ENCODE measurements around the gene USP5.
A peak's percentile ranks its signal among the peaks of the same experiment; 100 is the strongest.
"Not testable (repeated sequence)": the region's sequence is repeated elsewhere in the genome, so short reads cannot be mapped to it uniquely, and the experiment has no call there.

The USP5 gene

DNA sequence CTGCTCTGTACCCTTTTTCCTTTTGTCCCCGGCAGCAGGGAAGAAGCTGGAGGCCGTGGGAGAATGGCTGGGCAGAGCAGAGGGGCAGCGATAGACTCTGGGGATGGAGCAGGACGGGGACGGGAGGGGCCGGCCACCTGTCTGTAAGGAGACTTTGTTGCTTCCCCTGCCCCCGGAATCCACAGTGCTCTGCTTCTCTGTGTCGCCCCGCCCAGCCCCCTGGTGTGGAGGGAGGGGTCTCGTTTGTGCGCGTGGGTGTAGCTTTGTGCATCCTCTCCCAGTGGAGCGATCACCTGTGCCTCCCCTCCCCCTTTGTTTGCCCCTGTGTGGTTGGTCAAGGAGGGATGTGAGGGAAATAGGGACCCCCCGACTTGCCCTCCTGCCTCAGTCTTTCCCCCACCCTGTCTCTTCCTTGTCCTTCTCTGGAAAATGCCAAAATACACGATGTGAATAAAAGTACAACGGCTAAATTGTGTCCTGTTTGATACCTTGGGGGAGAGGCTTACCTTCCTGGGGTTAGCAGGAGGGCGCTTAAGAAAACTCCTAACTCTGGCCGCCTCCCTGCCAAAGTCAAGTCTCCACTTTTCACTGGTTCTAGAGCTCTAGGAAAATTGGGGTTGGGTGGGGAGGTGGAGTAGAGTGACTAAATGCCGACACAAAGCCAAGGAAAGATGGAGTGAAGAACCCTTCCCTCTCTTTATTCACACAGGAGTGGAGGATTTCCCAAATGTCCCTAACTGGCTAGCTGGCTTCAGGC, 14.4 kb downstream of the USP5 start:
- TF ChIP-seq, protein P1, sequence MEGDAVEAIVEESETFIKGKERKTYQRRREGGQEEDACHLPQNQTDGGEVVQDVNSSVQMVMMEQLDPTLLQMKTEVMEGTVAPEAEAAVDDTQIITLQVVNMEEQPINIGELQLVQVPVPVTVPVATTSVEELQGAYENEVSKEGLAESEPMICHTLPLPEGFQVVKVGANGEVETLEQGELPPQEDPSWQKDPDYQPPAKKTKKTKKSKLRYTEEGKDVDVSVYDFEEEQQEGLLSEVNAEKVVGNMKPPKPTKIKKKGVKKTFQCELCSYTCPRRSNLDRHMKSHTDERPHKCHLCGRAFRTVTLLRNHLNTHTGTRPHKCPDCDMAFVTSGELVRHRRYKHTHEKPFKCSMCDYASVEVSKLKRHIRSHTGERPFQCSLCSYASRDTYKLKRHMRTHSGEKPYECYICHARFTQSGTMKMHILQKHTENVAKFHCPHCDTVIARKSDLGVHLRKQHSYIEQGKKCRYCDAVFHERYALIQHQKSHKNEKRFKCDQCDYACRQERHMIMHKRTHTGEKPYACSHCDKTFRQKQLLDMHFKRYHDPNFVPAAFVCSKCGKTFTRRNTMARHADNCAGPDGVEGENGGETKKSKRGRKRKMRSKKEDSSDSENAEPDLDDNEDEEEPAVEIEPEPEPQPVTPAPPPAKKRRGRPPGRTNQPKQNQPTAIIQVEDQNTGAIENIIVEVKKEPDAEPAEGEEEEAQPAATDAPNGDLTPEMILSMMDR (IDR thresholded peaks at IDR 0.05; ENCODE audit: insufficient read depth, low read depth, low read length, missing control alignments) = no peak
- DNase-seq (ENCODE audit: low read depth) = no peak
- H3K4me3 ChIP-seq (ENCODE audit: low read depth, low read length) = no peak overlapping the region

DNA sequence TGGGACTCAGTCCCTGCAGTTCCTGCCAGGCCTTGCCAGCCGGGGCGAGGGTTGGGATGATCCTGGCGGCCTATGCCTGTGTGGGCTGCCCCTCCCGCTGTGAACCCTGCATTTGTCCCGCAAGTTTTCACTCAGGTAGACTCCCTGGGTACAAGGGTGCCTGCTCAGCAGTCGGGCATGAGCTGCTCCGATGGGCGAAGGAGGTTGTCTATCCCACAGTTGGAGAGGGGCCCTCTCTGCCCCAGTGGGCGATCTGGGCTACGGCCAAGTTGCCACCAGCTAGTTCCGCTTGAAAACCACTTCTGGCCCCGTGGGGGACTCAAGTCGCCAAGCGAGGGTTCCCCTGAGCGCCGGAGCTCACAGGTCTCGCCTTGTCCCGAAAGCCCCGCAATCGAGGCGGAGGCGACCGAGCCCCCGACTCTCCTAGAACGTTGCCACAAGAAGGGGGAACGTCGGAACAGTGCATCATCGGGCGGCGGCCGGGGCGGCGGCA, 15.0 kb downstream of the USP5 start:
- no peak for DNase-seq (ENCODE audit: low read depth)
- H3K4me3 ChIP-seq (ENCODE audit: low read depth, low read length) = peak overlapping the region; percentile 97
- TF ChIP-seq, protein P1 (IDR thresholded peaks at IDR 0.05; ENCODE audit: insufficient read depth, low read depth, low read length, missing control alignments) = no peak

DNA sequence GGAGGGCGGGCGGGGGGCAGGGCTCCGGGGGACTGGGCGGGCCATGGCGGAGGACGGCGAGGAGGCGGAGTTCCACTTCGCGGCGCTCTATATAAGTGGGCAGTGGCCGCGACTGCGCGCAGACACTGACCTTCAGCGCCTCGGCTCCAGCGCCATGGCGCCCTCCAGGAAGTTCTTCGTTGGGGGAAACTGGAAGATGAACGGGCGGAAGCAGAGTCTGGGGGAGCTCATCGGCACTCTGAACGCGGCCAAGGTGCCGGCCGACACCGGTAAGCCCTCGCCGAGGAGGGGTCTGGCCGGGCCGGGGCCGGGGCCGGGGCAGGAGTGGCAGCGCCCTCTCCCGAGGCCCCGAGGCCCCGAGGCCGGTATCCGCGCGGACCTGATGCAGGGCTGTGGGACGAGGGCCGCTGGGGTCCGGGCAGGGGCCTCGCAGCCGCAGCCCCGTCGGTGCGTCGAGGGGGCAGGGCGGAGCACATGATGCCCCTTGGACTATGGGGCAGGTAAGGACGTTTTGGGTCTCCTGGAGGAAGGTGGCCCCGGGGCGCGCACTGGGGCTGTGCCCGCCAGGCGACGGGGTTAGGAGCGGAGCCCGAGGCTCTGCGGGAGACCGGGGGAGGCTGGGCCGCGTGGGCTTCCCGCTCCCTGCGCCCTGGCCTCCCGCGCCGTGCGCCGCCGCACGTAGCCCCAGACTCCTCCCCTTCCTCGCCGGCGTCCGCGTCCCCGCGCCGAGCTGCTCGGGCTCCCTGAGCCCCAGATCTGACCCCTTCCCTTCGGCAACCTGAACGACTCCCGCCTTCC, 15.7 kb downstream of the USP5 start, which contains the start of gene TPI1:
TPI1 (plus strand) TSS at position 119 of the 798 bp plus-strand sequence; CDS start at position 155, 36 bp downstream.
- peak within 1 kb of the TSS; percentile 97 for H3K4me3 ChIP-seq (ENCODE audit: low read depth, low read length)
- DNase-seq (ENCODE audit: low read depth) = peak; percentile 92
- TF ChIP-seq, protein P1 (IDR thresholded peaks at IDR 0.05; ENCODE audit: insufficient read depth, low read depth, low read length, missing control alignments) = no peak

DNA sequence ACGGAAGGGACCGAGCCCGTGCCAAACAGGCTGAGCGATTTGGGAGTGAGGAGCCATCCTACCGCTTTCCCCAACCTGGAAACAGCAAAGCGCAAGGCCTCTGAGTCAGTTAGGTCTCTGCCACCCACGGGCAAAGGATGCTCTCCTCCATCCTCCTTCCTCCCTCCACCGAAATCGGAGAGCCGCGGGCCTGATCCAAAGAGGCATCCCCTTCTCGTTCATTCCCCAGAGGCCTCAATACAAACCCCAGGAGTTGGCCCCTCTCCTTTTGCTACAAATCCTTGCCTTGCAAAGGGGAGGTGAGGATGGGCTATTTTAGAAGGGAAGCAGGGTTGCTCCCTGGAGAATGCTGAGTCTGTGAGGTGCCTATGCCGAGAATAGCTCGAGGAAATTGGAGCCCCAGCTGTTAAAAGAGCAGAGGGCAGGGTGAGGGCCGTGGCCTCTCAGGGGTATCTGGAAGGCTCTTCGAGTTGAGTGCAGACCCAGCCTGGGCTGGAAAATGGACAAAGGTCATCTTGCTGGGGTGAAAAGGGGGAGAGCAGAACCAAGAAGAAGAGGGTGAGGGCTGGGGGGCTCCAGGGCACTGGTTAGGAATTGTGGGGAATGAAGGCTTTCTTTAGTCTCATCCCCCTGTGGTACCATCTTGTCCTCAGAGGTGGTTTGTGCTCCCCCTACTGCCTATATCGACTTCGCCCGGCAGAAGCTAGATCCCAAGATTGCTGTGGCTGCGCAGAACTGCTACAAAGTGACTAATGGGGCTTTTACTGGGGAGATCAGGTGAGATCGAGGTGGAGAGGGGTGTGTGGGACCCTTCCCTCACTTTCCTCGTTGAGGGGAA, 16.5 kb downstream of the USP5 start:
- peak overlapping the region; percentile 97 for H3K4me3 ChIP-seq (ENCODE audit: low read depth, low read length)
- no peak for DNase-seq (ENCODE audit: low read depth)
- TF ChIP-seq, protein P1 (IDR thresholded peaks at IDR 0.05; ENCODE audit: insufficient read depth, low read depth, low read length, missing control alignments) = no peak

DNA sequence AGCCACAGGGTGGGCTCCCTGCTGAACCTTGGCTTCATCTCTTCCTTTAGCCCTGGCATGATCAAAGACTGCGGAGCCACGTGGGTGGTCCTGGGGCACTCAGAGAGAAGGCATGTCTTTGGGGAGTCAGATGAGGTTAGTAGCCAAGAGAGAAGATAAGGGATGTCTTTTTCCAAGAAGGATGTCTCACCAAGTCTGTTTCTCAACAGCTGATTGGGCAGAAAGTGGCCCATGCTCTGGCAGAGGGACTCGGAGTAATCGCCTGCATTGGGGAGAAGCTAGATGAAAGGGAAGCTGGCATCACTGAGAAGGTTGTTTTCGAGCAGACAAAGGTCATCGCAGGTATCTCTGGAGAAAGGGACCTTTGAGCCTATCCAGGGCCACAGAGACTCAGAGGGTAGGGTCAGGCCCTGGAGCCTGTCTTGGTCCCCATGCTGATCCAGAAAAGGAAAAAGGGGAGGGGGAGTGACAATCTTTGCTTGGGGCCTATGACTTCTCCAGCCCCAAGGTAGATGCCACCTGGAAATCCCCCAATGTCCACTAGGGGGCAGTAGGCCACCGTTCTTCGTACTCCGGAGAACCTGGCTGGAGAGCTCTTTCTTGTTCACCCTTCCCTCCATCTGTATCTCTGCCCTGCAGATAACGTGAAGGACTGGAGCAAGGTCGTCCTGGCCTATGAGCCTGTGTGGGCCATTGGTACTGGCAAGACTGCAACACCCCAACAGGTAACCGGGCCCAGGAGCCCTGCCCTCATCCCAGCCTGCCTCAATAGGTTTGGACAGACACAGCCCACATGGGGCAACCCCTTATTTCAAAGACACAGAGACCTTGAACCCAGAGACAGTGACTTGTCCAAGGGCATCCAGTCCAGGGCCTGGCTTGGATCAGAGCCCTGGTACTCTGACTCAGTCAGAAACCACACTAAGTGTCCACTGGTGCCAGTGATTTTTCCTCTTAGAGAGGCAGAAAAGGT, 17.4 kb downstream of the USP5 start:
- DNase-seq (ENCODE audit: low read depth) = peak; percentile 85
- peak overlapping the region; percentile 97 for H3K4me3 ChIP-seq (ENCODE audit: low read depth, low read length)
- TF ChIP-seq, protein P1 (IDR thresholded peaks at IDR 0.05; ENCODE audit: insufficient read depth, low read depth, low read length, missing control alignments) = peak; percentile 90

DNA sequence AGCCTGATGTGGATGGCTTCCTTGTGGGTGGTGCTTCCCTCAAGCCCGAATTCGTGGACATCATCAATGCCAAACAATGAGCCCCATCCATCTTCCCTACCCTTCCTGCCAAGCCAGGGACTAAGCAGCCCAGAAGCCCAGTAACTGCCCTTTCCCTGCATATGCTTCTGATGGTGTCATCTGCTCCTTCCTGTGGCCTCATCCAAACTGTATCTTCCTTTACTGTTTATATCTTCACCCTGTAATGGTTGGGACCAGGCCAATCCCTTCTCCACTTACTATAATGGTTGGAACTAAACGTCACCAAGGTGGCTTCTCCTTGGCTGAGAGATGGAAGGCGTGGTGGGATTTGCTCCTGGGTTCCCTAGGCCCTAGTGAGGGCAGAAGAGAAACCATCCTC, 18.4 kb downstream of the USP5 start:
- not testable (repeated sequence) for DNase-seq (ENCODE audit: low read depth); H3K4me3 ChIP-seq (ENCODE audit: low read depth, low read length)

Measured in GM12865 (cell line).